Prostate gland (tissue), 2 donors: ENCODE data around the gene CTSA. TPM values are rescaled to one million over a fixed set of nuclear protein-coding genes. Genes with fewer than 3 reads are reported as not detected.

Experiments used
- DNase-seq: peaks from one replicate; pipeline ENCODE4 v3.0.0-alpha.2; 2019; ENCODE audit warnings: low spot score
- H3K27ac ChIP-seq, 2 donors: fragments of 200-600 bp; sonication (generic); 2 replicates each; pipeline ENCODE4 v1.5.1; 2017 to 2019
- H3K27me3 ChIP-seq: fragments of 200-600 bp; sonication (generic); replicated peaks from 2 replicates; pipeline ENCODE4 v1.5.1; 2019; ENCODE audit not compliant: insufficient read depth
- H3K36me3 ChIP-seq, 2 donors: fragments of 200-600 bp; sonication (generic); 1 replicate in 1 of 2; 2 replicates in 1 of 2; pipeline versions ENCODE4 v1.5.1 to v1.8.1; 2017 to 2019
- H3K4me1 ChIP-seq: fragments of 200-600 bp; sonication (generic); replicated peaks from 2 replicates; pipeline ENCODE4 v1.5.1; 2019
- H3K4me3 ChIP-seq, 2 donors: fragments of 200-600 bp; sonication (generic); 2 replicates each; pipeline ENCODE4 v1.5.1; 2017 to 2019
- H3K9me3 ChIP-seq: fragments of 200-600 bp; sonication (generic); 2 replicates; pipeline ENCODE4 v1.5.1; 2017
- POLR2A ChIP-seq: fragments of 450-650 bp; IDR thresholded peaks from one replicate; pipeline ENCODE4 v1.6.1; 2016; ENCODE audit warnings: antibody characterized with exemption, mild to moderate bottlenecking
- POLR2AphosphoS5 ChIP-seq: sonication (generic); formaldehyde crosslinking; IDR thresholded peaks from one replicate; pipeline ENCODE4 v1.6.1; 2017; ENCODE audit warnings: antibody characterized with exemption
- WGBS: methylation state at CpG from one replicate; pipeline ENCODE4 v1.1.5; 2018; 5-methylcytosine and 5-hydroxymethylcytosine counted together
- intact Hi-C: fragments of 100-400 bp; cut with DNase I; formaldehyde crosslinking; loops from one replicate; pipeline ENCODE4 v1.14.2; 2022
- total RNA-seq, 2 donors: library from RNA; depleted of rRNA; stranded (reverse); fragments of >200 nt; gene quantifications; one replicate each; pipeline ENCODE4 v1.1.0, GENCODE V29; 2016
- TF ChIP-seq, protein P1 (sequence below), 4 experiments: fragments of 200-600 bp in 2 of 4; fragments of 450-650 bp in 2 of 4; sonication (generic) in 2 of 4; IDR thresholded peaks; 1 replicate in 3 of 4; 2 replicates in 1 of 4; pipeline ENCODE4 v1.5.1; 2016 to 2019; ENCODE audit warnings: antibody characterized with exemption in 4 of 4, mild to moderate bottlenecking in 2 of 4, moderate library complexity in 2 of 4

Gene CTSA
- total RNA-seq, 2 donors from 2014 or later = 37.9 to 215 TPM

DNA sequence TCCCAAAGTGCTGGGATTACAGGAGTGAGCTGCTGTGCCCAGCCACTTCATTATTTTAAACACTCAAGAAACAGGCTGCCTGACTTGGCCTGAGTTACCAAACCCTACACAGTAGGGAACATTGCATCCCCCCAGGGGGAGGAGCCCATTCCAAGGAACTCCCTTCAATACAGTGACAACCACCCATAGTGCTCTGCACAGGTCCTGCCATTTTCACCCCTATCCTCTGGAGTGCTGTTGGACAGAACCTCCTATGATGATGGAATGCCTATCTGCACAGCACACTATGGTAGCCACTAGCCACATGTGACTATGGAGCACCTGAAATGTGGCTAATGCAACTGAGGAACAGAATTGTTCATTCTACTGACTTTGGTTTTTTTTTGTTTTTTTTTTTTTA is 45.7 kb upstream of the CTSA start:
- TF ChIP-seq POLR2AphosphoS5 (no peak), POLR2A (no peak)
- TF ChIP-seq, protein P1, sequence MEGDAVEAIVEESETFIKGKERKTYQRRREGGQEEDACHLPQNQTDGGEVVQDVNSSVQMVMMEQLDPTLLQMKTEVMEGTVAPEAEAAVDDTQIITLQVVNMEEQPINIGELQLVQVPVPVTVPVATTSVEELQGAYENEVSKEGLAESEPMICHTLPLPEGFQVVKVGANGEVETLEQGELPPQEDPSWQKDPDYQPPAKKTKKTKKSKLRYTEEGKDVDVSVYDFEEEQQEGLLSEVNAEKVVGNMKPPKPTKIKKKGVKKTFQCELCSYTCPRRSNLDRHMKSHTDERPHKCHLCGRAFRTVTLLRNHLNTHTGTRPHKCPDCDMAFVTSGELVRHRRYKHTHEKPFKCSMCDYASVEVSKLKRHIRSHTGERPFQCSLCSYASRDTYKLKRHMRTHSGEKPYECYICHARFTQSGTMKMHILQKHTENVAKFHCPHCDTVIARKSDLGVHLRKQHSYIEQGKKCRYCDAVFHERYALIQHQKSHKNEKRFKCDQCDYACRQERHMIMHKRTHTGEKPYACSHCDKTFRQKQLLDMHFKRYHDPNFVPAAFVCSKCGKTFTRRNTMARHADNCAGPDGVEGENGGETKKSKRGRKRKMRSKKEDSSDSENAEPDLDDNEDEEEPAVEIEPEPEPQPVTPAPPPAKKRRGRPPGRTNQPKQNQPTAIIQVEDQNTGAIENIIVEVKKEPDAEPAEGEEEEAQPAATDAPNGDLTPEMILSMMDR (IDR thresholded peaks at IDR 0.05) = no peak
- Histone ChIP-seq H3K9me3 (no peaks in the 10 kb centered on the region), H3K4me1 (no peaks in the 10 kb centered on the region), H3K36me3 (peaks cover 0 to 24% of the 10 kb centered on the region in 2 donors), H3K27ac (no peak overlapping the region), H3K4me3 (no peak overlapping the region), H3K27me3 (no peaks in the 10 kb centered on the region)
- intact Hi-C loops = no loop called here
- DNase-seq = no peak

DNA sequence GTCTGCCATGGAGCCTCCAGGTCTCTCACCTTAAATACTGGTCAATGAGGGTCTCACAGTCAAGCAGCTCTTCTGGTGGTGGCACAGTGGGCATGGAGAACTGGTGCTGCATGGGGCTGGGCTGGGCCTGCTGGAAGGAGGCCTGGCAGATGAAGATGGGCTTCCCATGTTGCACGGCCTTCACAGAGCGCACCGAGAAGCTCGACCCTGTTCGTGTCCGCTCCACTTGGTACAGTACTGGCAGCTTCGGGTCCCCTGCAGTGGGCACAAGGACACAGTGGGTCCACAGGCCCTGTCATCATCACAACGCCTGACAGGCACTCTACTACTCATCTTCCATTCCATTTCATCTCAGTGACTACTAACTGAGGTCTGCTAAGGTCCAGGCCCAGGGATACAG is 42.7 kb upstream of the CTSA start:
- TF ChIP-seq, protein P1 (IDR thresholded peaks at IDR 0.05) = no peak
- TF ChIP-seq POLR2AphosphoS5 (no peak), POLR2A (no peak)
- Histone ChIP-seq H3K4me1 (no peaks in the 10 kb centered on the region), H3K27me3 (no peaks in the 10 kb centered on the region), H3K27ac (no peak overlapping the region), H3K4me3 (no peak overlapping the region), H3K9me3 (no peaks in the 10 kb centered on the region), H3K36me3 (peaks cover 0 to 23% of the 10 kb centered on the region in 2 donors)
- intact Hi-C loops = no loop called here
- DNase-seq = no peak
- 93% methylated on average over 8 of the region's 8 CpGs for WGBS

DNA sequence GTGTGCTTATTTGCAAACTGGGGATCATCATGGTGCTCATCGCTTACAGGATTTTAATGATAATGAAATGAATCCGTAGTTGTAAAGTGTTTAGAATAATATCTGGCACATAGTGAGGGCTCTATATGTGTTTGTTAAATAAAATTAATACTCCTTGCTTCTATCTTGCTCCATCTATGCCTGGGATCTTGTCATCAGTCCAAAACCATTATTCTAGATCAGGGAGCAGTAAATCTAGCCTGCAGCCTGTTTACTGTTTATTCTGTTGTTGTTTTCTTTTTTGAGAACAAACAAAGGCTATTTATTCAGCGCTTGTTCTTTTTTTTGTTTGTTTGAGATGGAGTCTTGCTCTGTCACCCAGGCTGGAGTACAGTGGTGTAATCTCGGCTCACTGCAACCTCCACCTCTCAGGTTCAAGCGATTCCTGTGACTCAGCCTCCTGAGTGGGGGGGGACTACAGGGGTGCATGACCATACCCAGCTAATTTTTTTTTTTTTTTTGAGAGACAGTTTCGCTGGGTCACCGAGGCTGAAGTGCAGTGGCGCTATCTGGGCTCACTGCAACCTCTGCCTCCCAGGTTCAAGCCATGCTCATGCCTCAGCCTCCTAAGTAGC is 42.1 kb upstream of the CTSA start:
- DNase-seq = no peak
- no peaks in the 10 kb centered on the region for H3K4me1 ChIP-seq
- intact Hi-C loops = no loop called here
- H3K27ac ChIP-seq = no peak overlapping the region
- TF ChIP-seq, protein P1 (IDR thresholded peaks at IDR 0.05) = no peak
- no peak for TF ChIP-seq POLR2A
- TF ChIP-seq POLR2AphosphoS5 = no peak
- WGBS = 90% methylated on average over 8 of the region's 8 CpGs
- H3K4me3 ChIP-seq = no peak overlapping the region
- peaks cover 0 to 16% of the 10 kb centered on the region in 2 donors for H3K36me3 ChIP-seq
- H3K27me3 ChIP-seq = no peaks in the 10 kb centered on the region
- H3K9me3 ChIP-seq = no peaks in the 10 kb centered on the region

DNA sequence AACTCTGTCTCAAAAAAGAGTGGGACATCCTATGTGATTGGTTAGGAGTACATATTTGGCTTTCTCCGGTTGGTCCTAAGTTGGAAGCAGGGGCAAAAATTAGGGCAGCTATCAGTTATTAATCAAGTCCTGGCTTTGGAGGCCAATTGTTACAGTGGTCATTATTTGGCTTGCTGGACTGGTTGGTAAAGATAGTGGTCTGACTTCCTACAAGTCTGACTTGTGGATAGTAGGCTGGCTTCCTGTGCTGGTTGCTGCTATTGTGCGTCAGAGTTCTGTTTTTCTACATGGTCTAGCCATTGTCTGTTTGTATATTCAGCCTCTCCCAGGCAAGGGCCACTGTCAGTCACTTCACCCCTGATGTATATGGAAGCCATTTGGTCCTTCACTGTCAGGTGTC is 40.9 kb upstream of the CTSA start:
- H3K4me3 ChIP-seq = no peak overlapping the region
- peaks cover 1% of the 10 kb centered on the region for H3K4me1 ChIP-seq
- peaks cover 0 to 12% of the 10 kb centered on the region in 2 donors for H3K36me3 ChIP-seq
- H3K9me3 ChIP-seq = no peaks in the 10 kb centered on the region
- WGBS = 95% methylated on average over 2 of the region's 2 CpGs
- no peak overlapping the region for H3K27ac ChIP-seq
- no peak for DNase-seq
- intact Hi-C loops = no loop called here
- no peak for TF ChIP-seq POLR2AphosphoS5
- TF ChIP-seq, protein P1 (IDR thresholded peaks at IDR 0.05) = no peak
- TF ChIP-seq POLR2A = no peak
- H3K27me3 ChIP-seq = no peaks in the 10 kb centered on the region

DNA sequence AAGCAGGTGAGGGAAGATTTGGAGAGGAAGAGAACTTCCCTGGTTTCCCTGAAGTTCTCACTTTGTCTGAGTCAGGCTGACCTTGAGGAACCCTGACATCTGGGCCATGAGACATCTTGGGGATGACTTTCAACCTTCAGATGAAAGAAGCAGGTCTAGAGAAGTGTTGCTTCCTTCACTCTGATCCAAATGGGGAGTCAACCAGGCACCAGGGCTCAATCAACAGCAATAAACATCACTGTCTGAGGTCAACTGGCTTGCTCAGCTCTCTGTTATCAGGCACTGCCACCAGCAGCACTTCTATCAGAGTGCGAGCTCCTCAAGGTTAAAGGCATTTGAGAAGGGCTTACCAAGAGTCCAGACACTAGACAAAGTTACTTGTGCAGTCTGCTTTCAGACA is 40.2 kb upstream of the CTSA start:
- Histone ChIP-seq H3K36me3 (peaks cover 0 to 12% of the 10 kb centered on the region in 2 donors), H3K4me1 (peaks cover 8% of the 10 kb centered on the region), H3K27ac (no peak overlapping the region), H3K4me3 (no peak overlapping the region), H3K27me3 (no peaks in the 10 kb centered on the region), H3K9me3 (no peaks in the 10 kb centered on the region)
- 94% methylated on average over 1 of the region's 1 CpG for WGBS
- intact Hi-C loops = no loop called here
- DNase-seq = no peak
- TF ChIP-seq, protein P1 (IDR thresholded peaks at IDR 0.05) = no peak
- no peak for TF ChIP-seq POLR2AphosphoS5
- no peak for TF ChIP-seq POLR2A
